H54 (cell line): ENCODE results near the gene ARG2.

Source experiments
- DNase-seq: peaks from one replicate; pipeline ENCODE4 v3.0.0; 2011; ENCODE audit warnings: low spot score, mixed read lengths; ENCODE audit not compliant: insufficient read length
- FAIRE-seq: peaks from 3 replicates; lab custom pipeline; 2011; peaks lifted over from hg19 to GRCh38; lab: Jason Lieb, UNC
- POLR2A ChIP-seq: IDR thresholded peaks from 2 replicates; pipeline ENCODE4 v1.6.1; 2011; ENCODE audit warnings: low read depth, mild to moderate bottlenecking, low read length

The ARG2 gene

DNA sequence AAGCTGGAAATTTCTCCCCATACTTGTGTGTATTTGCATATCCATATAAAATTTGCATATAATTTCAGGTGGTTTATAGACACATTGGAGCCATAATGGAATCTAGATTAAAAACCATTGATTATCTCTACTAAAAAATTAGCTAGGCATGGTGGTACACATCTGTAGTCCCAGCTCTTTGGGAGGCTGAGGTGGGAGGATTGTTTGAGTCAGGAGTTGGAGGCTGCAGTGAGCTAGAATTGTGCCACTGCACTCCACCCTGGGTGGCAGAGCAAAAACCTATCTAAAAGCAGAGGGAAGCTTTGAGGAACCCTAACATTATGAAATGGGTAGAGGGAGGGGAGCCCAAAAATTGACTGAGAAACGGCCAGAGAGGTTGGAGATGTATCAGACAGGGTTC is 78.5 kb downstream of the ARG2 start:
- TF ChIP-seq POLR2A: no peak
- DNase-seq: no peak
- FAIRE-seq: no peak
